Muscle of arm (tissue), 12 donors: ENCODE results near the gene GP1BA. TPM values are rescaled to one million over a fixed set of nuclear protein-coding genes. Genes with fewer than 3 reads are reported as not detected.

Experiments
- DNase-seq: peaks from one replicate; pipeline ENCODE4 v3.0.0-alpha.2; 2013
- polyA plus RNA-seq, 12 donors: library from polyadenylated mRNA; unstranded; fragments of 120-200 nt; gene quantifications; one replicate each; pipeline ENCODE4 v1.2.1, GENCODE V29; 2013; ENCODE audit not compliant: insufficient read length in 12 of 12

The GP1BA gene
- polyA plus RNA-seq, 12 donors, result 0.61 to 7.5 (median 1.1) TPM; not detected in 2

- no peak for DNase-seq
Measured at GRCh38 chr17:4938069-4938491, 6.0 kb downstream of the GP1BA start.

GRCh38 chr17:4938688-4939545 lies 6.8 kb downstream of the GP1BA start:
- DNase-seq, result no peak

GRCh38 chr17:4939546-4939795 lies 7.4 kb downstream of the GP1BA start:
- no peak for DNase-seq

- peak; percentile 100 for DNase-seq
Measured at GRCh38 chr17:4939796-4940554, 7.9 kb downstream of the GP1BA start, which contains the start of the genes RNF167 and SLC25A11. Gene RNF167 (plus strand): TSS chr17:4940268. CDS start chr17:4940910, 642 bp downstream. Gene SLC25A11 (minus strand): TSS chr17:4940046. CDS start chr17:4939910, 136 bp downstream.

- DNase-seq, result no peak
Measured at GRCh38 chr17:4940555-4941318, 8.7 kb downstream of the GP1BA start.

GRCh38 chr17:4941319-4941610 lies 9.2 kb downstream of the GP1BA start:
- DNase-seq, result no peak

GRCh38 chr17:4942760-4943508 lies 10.9 kb downstream of the GP1BA start:
- no peak for DNase-seq

- no peak for DNase-seq
Measured at GRCh38 chr17:4944163-4944553, 12.1 kb downstream of the GP1BA start.

GRCh38 chr17:4944554-4945175 lies 12.6 kb downstream of the GP1BA start:
- DNase-seq, result no peak

- no peak for DNase-seq
Measured at GRCh38 chr17:4945176-4945943, 13.3 kb downstream of the GP1BA start.

GRCh38 chr17:4945944-4946280 lies 13.8 kb downstream of the GP1BA start:
- DNase-seq, result no peak

- DNase-seq, result no peak
Measured at GRCh38 chr17:4946312-4946976, 14.4 kb downstream of the GP1BA start.

- no peak for DNase-seq
Measured at GRCh38 chr17:4947010-4947410, 14.9 kb downstream of the GP1BA start.

- DNase-seq, result peak; percentile 63
Measured at GRCh38 chr17:4947411-4948165, 15.5 kb downstream of the GP1BA start.

GRCh38 chr17:4948166-4948930 lies 16.3 kb downstream of the GP1BA start, which contains the start of gene PFN1:
Gene PFN1 (minus strand): TSS chr17:4948530. CDS start chr17:4948394, 136 bp downstream.
- peak; percentile 94 for DNase-seq

- peak; percentile 86 for DNase-seq
Measured at GRCh38 chr17:4948931-4949320, 16.8 kb downstream of the GP1BA start.

GRCh38 chr17:4949321-4950074 lies 17.4 kb downstream of the GP1BA start:
- DNase-seq, result peak; percentile 68
